ENCODE data around the gene FLNB. TPM values are rescaled to one million over a fixed set of nuclear protein-coding genes. Genes with fewer than 3 reads are reported as not detected.
"Not testable (repeated sequence)": the region's sequence is repeated elsewhere in the genome, so short reads cannot be mapped to it uniquely, and the experiment has no call there.

The FLNB gene
- total RNA-seq, 1 donor: 274 TPM

DNA sequence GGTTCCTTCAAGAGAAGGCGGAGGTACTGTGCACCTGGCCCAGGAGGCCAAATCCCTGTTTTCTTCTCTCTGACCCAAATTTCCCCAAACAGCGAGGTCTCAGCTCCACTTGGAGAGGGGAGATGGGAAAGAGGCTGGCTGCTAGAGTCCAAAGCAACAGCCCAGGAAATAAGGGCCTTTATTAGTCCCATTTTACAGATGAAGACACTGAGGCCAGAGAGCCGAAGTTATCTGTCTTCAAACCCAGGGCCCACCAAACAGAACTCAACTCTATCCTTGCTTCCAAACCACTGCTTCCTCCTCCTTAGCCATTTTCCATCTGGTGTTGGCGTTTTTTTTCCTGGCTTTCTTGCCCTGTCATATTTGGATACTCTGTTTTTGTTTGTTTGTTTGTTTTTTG, 22.0 kb upstream of the FLNB start:
- Histone ChIP-seq H3K36me3 (ENCODE audit: insufficient read depth, low read length) (no peaks in the 10 kb centered on the region), H3K9me3 (ENCODE audit: low read depth, low read length) (no peaks in the 10 kb centered on the region), H3K4me2 (ENCODE audit: insufficient read depth, low read length) (no peak overlapping the region), H3K27ac (ENCODE audit: low read depth, low read length) (no peak overlapping the region), H3K27me3 (ENCODE audit: insufficient read depth, low read length) (no peaks in the 10 kb centered on the region), H3K79me2 (ENCODE audit: insufficient read depth, low read length) (no peaks in the 10 kb centered on the region), H4K20me1 (ENCODE audit: insufficient read depth, low read length) (no peaks in the 10 kb centered on the region), H2AFZ (ENCODE audit: low read length) (no peak overlapping the region), H3K4me3 (ENCODE audit: insufficient read depth, low read length) (no peak overlapping the region), H3K4me1 (ENCODE audit: insufficient read depth, low read length) (peaks cover 14% of the 10 kb centered on the region)
- TF ChIP-seq, protein P1, sequence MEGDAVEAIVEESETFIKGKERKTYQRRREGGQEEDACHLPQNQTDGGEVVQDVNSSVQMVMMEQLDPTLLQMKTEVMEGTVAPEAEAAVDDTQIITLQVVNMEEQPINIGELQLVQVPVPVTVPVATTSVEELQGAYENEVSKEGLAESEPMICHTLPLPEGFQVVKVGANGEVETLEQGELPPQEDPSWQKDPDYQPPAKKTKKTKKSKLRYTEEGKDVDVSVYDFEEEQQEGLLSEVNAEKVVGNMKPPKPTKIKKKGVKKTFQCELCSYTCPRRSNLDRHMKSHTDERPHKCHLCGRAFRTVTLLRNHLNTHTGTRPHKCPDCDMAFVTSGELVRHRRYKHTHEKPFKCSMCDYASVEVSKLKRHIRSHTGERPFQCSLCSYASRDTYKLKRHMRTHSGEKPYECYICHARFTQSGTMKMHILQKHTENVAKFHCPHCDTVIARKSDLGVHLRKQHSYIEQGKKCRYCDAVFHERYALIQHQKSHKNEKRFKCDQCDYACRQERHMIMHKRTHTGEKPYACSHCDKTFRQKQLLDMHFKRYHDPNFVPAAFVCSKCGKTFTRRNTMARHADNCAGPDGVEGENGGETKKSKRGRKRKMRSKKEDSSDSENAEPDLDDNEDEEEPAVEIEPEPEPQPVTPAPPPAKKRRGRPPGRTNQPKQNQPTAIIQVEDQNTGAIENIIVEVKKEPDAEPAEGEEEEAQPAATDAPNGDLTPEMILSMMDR (IDR thresholded peaks at IDR 0.05; ENCODE audit: extremely low read depth, low read depth, low read length): no peak
- no peak for DNase-seq (ENCODE audit: insufficient read length, low spot score, missing footprints)

DNA sequence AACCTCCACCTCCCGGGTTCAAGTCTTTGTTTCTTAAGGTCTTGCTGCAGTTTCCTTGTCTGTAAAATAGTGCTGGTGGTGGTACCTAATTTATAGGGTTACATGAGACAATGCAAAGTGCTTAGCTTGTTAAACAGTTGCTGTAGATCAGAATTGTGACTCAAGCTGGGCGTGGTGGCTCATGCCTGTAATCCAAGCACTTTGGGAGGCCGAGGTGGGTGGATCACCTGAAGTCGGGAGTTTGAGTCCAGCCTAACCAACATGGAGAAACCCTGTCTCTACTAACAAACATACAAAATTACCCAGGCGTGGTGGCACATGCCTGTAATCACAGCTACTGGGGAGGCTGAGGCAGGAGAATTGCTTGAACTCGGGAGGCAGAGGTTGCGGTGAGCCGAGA, 19.0 kb upstream of the FLNB start:
- DNase-seq (ENCODE audit: insufficient read length, low spot score, missing footprints); H3K36me3 ChIP-seq (ENCODE audit: insufficient read depth, low read length); H3K27ac ChIP-seq (ENCODE audit: low read depth, low read length); H3K79me2 ChIP-seq (ENCODE audit: insufficient read depth, low read length); H3K4me3 ChIP-seq (ENCODE audit: insufficient read depth, low read length); H3K4me2 ChIP-seq (ENCODE audit: insufficient read depth, low read length); H4K20me1 ChIP-seq (ENCODE audit: insufficient read depth, low read length); H3K4me1 ChIP-seq (ENCODE audit: insufficient read depth, low read length); H3K9me3 ChIP-seq (ENCODE audit: low read depth, low read length); H2AFZ ChIP-seq (ENCODE audit: low read length); H3K27me3 ChIP-seq (ENCODE audit: insufficient read depth, low read length): not testable (repeated sequence)

DNA sequence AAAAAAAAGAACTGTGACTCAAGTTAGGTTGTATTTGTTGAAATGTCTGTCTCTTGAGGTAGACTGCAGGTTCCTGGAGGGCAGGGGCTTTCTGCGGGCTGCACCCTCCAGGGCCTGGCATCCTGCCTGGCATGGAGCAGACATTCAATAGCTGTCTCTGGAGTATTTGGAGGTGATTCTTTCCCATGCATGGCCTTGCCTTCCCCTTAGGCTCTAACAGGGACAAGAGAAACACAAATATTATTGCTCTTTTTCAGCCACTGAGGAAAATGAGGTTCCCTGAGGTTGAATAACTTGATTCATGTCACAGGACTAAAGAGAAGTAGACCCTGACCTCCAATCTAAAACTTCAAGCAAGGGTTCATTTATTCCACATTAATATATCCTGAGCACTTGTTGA, 18.6 kb upstream of the FLNB start:
- Histone ChIP-seq H3K27me3 (ENCODE audit: insufficient read depth, low read length) (no peaks in the 10 kb centered on the region), H3K27ac (ENCODE audit: low read depth, low read length) (no peak overlapping the region), H2AFZ (ENCODE audit: low read length) (no peak overlapping the region), H3K79me2 (ENCODE audit: insufficient read depth, low read length) (no peaks in the 10 kb centered on the region), H3K9me3 (ENCODE audit: low read depth, low read length) (no peaks in the 10 kb centered on the region), H3K4me3 (ENCODE audit: insufficient read depth, low read length) (no peak overlapping the region), H3K36me3 (ENCODE audit: insufficient read depth, low read length) (no peaks in the 10 kb centered on the region), H3K4me2 (ENCODE audit: insufficient read depth, low read length) (no peak overlapping the region), H4K20me1 (ENCODE audit: insufficient read depth, low read length) (no peaks in the 10 kb centered on the region), H3K4me1 (ENCODE audit: insufficient read depth, low read length) (no peaks in the 10 kb centered on the region)
- DNase-seq (ENCODE audit: insufficient read length, low spot score, missing footprints): peak; percentile 62
- TF ChIP-seq, protein P1 (IDR thresholded peaks at IDR 0.05; ENCODE audit: extremely low read depth, low read depth, low read length): no peak

DNA sequence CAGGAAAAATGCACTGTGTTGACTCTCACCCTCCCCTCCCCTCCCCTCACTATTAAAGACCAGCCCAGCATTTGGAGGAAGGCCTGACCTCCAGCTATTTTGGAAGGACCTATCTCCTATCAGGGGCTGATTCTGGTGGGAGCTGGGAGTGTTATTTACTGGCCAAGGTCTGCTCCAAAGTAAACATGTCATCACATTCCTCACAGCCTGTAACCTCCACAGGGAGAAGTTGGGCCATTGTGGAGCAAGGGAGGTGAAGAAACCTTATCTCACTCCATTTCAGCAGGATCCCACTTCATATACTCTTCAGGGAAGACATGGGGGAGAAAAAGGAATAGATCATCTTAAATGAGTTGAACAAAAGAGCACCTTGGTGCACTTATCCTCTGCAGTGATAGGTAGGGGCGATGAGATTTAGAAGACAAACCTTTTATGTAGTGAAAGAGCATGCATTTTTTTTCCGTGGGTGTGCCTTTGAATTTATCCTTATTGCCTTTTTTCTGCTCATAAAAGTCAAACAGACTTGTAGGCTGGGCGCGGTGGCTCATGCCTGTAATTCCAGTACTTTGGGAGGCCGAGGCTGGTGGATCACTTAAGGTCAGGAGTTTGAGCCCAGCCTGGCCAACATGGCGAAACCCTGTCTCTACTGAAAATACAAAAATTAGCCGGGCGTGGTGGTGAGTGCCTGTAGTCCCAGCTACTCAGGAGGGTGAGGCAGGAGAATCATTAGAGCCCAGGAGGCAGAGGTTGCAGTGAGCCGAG, 15.6 kb upstream of the FLNB start:
- TF ChIP-seq, protein P1 (IDR thresholded peaks at IDR 0.05; ENCODE audit: extremely low read depth, low read depth, low read length): no peak
- no peaks in the 10 kb centered on the region for H4K20me1 ChIP-seq (ENCODE audit: insufficient read depth, low read length)

More for the DNA sequence above, 15.6 kb upstream of the FLNB start:
- Histone ChIP-seq H3K4me1 (ENCODE audit: insufficient read depth, low read length) (no peaks in the 10 kb centered on the region), H3K36me3 (ENCODE audit: insufficient read depth, low read length) (no peaks in the 10 kb centered on the region), H3K9me3 (ENCODE audit: low read depth, low read length) (no peaks in the 10 kb centered on the region), H3K27me3 (ENCODE audit: insufficient read depth, low read length) (no peaks in the 10 kb centered on the region), H3K4me3 (ENCODE audit: insufficient read depth, low read length) (no peak overlapping the region), H3K27ac (ENCODE audit: low read depth, low read length) (no peak overlapping the region), H2AFZ (ENCODE audit: low read length) (no peak overlapping the region), H3K4me2 (ENCODE audit: insufficient read depth, low read length) (no peak overlapping the region), H3K79me2 (ENCODE audit: insufficient read depth, low read length) (no peaks in the 10 kb centered on the region)
- no peak for DNase-seq (ENCODE audit: insufficient read length, low spot score, missing footprints)
